Ovary (tissue), 9 donors: Measurements from ENCODE around the gene RAB3A. TPM values are rescaled to one million over a fixed set of nuclear protein-coding genes. Genes with fewer than 3 reads are reported as not detected.

Experiments
- DNase-seq, 5 donors: peaks; one replicate each; pipeline ENCODE4 v3.0.0-alpha.2; 2019 to 2020
- H3K27ac ChIP-seq, 2 donors: fragments of 200-600 bp; one replicate each; pipeline versions ENCODE4 v1.5.1 to v1.8.0; 2019 to 2022
- H3K27me3 ChIP-seq: fragments of 200-600 bp; one replicate; pipeline ENCODE4 v1.8.0; 2022
- H3K36me3 ChIP-seq: fragments of 200-600 bp; sonication (generic); one replicate; pipeline ENCODE4 v1.5.1; 2019
- H3K4me1 ChIP-seq: one replicate; pipeline ENCODE4 v1.8.1; 2013; ENCODE audit warnings: mild to moderate bottlenecking, moderate library complexity; ENCODE audit not compliant: insufficient read depth
- H3K4me3 ChIP-seq: fragments of 200-600 bp; sonication (generic); one replicate; pipeline ENCODE4 v1.5.1; 2017
- H3K9me3 ChIP-seq, 2 donors: fragments of 200-600 bp in 1 of 2; sonication (generic) in 1 of 2; one replicate each; pipeline versions ENCODE4 v1.5.1 to v1.8.1; 2013 to 2019; ENCODE audit warnings: mild to moderate bottlenecking in 1 of 2, moderate library complexity in 1 of 2
- EP300 ChIP-seq: sonication (generic); formaldehyde crosslinking; IDR thresholded peaks from one replicate; pipeline ENCODE4 v1.6.1; 2017; ENCODE audit warnings: antibody characterized with exemption
- POLR2A ChIP-seq: fragments of 450-650 bp; IDR thresholded peaks from one replicate; pipeline ENCODE4 v1.6.1; 2017; ENCODE audit warnings: antibody characterized with exemption, mild to moderate bottlenecking, moderate library complexity
- WGBS, 3 donors: extraction: QIAGEN DNeasy Blood & Tissue Kit in 1 of 3; methylation state at CpG; one replicate each; pipeline versions ENCODE4 v1.1.5 to v1.1.7; 2013 to 2017; 5-methylcytosine and 5-hydroxymethylcytosine counted together
- intact Hi-C, 4 donors: fragments of 100-400 bp; cut with DNase I; formaldehyde crosslinking; loops; one replicate each; pipeline versions ENCODE4 v1.11.0 to v1.15.1; 2022 to 2023
- polyA plus RNA-seq, 2 donors: library from polyadenylated mRNA; stranded (reverse); fragments of 200-250 nt in 1 of 2; fragments of 350-450 nt in 1 of 2; fragmentation: Illumina TruSeq in 1 of 2; extraction: RNeasy Lipid Tissue Mini Kit (QIAGEN cat#74804) in 1 of 2; gene quantifications; one replicate each; pipeline ENCODE4 v1.2.3, GENCODE V29; 2013 to 2014
- total RNA-seq, 7 donors: library from RNA; depleted of rRNA in 2 of 7; stranded (reverse); fragments of >200 nt in 2 of 7; fragmentation: NEBNext Ultra II Directional in 3 of 7; extraction: Animal tissue kit (Norgen Biotek cat#: 25700) in 3 of 7; gene quantifications; one replicate each; pipeline versions ENCODE4 v1.1.0 to v1.2.4, GENCODE V29; 2016 to 2023
- TF ChIP-seq, protein P1 (sequence below), 3 donors: fragments of 450-650 bp in 2 of 3; fragments of 200-600 bp in 1 of 3; IDR thresholded peaks; one replicate each; pipeline versions ENCODE4 v1.5.1 to v1.8.0; 2016 to 2022; ENCODE audit warnings: antibody characterized with exemption in 3 of 3, mild to moderate bottlenecking in 1 of 3
- donor health status: DM: no; HTN: no; CAD: no; lungs with moderate emphysema.
- donor health status: DM: no; HTN: no; CAD: no.
- donor health status: Bipolar disorder and iron deficiency.
- donor health status: DM: yes; HTN: yes; CAD: no.
- donor health status: DM: no; HTN: no; CAD: no.
- donor health status: DM: yes; HTN: yes; CAD: no.

The RAB3A gene
- total and polyA plus RNA-seq, 9 donors = 1.9 to 32.9 (median 7.9) TPM

DNA sequence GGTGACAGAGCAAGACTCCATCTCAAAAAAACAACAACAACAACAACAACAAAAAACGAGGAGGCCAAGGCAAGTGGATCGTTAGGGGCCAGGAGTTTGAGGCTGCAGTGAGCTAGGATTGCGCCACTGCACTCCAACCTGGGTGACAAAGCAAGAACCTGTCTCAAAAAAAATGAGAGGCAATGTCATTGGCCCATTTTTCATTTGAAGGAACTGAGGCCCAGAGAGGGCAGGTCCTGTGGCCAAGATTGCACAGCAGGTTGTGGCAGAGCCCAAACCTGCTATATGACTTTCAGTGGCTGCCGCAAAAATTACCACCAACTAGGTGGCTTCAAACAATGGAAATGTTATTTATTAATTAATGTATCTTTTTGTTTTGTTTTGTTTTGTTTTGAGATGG is 45.4 kb downstream of the RAB3A start:
- peaks cover 23% of the 10 kb centered on the region for H3K4me1 ChIP-seq
- intact Hi-C loops = loop anchor here in 1 of 4 donors (10.0 kb wide), 1 partner anchor 66 kb away; the partner anchor contains the start of gene PDE4C
- no peaks in the 10 kb centered on the region for H3K27me3 ChIP-seq
- no peak overlapping the region for H3K27ac ChIP-seq
- TF ChIP-seq POLR2A = no peak
- TF ChIP-seq, protein P1, sequence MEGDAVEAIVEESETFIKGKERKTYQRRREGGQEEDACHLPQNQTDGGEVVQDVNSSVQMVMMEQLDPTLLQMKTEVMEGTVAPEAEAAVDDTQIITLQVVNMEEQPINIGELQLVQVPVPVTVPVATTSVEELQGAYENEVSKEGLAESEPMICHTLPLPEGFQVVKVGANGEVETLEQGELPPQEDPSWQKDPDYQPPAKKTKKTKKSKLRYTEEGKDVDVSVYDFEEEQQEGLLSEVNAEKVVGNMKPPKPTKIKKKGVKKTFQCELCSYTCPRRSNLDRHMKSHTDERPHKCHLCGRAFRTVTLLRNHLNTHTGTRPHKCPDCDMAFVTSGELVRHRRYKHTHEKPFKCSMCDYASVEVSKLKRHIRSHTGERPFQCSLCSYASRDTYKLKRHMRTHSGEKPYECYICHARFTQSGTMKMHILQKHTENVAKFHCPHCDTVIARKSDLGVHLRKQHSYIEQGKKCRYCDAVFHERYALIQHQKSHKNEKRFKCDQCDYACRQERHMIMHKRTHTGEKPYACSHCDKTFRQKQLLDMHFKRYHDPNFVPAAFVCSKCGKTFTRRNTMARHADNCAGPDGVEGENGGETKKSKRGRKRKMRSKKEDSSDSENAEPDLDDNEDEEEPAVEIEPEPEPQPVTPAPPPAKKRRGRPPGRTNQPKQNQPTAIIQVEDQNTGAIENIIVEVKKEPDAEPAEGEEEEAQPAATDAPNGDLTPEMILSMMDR (IDR thresholded peaks at IDR 0.05) = no peak
- no peak for TF ChIP-seq EP300
- no peaks in the 10 kb centered on the region for H3K9me3 ChIP-seq
- no peak overlapping the region for H3K4me3 ChIP-seq
- H3K36me3 ChIP-seq = no peaks in the 10 kb centered on the region
- 77 to 87% (median 78%) methylated on average over 4 of the region's 4 CpGs for WGBS, 3 donors
- DNase-seq = no peak

DNA sequence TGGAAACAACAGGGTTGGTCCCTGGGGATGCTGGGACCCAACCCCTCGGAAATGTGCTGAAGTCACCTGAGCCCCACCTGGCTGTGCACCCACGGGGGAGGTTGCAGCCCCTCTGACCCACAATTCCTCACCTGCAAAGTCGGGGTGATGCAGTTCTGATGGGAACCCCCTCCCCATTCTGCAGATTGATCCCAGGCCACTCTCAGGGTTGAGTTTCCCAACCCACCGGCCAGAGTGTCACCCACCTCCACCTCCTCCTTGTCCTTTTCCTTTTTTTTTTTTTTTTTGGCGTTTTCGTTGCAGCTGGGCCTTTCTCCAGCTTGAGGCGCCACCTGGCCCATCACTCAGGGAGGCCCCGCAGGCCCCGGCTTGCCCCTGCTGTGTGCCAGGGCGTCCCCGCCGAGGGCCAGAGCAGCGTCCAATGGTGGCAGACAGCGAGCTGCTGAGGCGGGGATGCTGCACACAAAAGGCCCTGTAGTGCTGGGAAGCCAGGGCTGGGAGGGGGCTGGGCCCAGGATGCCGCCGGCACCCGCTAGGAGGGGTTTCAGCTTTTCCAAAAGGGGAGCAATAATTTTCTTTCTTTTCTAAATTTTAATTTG is 46.3 kb downstream of the RAB3A start:
- Histone ChIP-seq H3K4me3 (no peak overlapping the region), H3K9me3 (no peaks in the 10 kb centered on the region), H3K4me1 (peaks cover 23% of the 10 kb centered on the region), H3K27ac (peak overlapping the region; percentile 4 to 53), H3K36me3 (no peaks in the 10 kb centered on the region), H3K27me3 (no peaks in the 10 kb centered on the region)
- TF ChIP-seq, protein P1 (IDR thresholded peaks at IDR 0.05) = no peak
- TF ChIP-seq EP300 (no peak), POLR2A (no peak)
- 22 to 43% (median 27%) methylated on average over 18 of the region's 18 CpGs for WGBS, 3 donors
- intact Hi-C loops = loop anchor here in 1 of 4 donors (10.0 kb wide), 1 partner anchor 67 kb away; the partner anchor contains the start of gene PDE4C
- peak in 3 of 5 donors; percentile 55 to 59 (median 58) for DNase-seq

DNA sequence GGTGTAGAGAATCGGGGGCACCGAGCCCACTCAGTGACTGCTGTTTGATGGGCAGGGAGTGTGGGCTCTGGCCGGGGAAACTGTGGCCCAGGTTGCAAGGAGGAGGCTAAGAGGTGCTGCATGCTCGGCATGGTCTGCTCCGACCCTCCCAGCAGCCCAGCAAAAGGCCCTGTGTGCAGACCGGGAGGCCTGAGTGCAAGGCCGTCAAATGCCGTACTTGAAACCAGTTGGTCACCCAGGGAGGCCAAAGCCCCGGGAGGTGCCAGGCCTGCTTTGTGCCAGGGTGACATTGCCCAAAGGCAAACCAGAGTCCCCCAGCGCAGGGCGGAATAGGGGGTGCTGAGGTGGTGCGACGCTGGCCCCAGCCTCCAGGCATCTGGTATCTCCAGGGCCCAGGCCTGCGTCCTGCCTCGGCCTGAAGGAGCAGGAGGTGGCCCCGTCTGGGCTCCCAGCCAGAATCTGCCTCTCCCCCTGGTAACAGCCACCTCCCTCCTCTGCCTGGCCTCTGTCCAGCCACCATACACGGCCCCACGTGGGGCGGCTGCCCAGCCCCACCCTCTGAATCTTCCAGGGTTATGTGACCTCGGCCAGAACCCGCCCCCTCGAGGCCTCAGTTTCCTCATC is 46.9 kb downstream of the RAB3A start:
- H3K4me1 ChIP-seq = peaks cover 23% of the 10 kb centered on the region
- no peaks in the 10 kb centered on the region for H3K27me3 ChIP-seq
- H3K4me3 ChIP-seq = no peak overlapping the region
- 18 to 24% (median 19%) methylated on average over 21 to 22 of the region's 22 CpGs for WGBS, 3 donors
- intact Hi-C loops = loop anchor here in 1 of 4 donors (10.0 kb wide), 1 partner anchor 68 kb away; the partner anchor contains the start of gene PDE4C
- no peaks in the 10 kb centered on the region for H3K9me3 ChIP-seq
- peak overlapping the region; percentile 4 to 53 for H3K27ac ChIP-seq
- DNase-seq = peak; percentile 91 to 98 (median 96)
- TF ChIP-seq, protein P1 (IDR thresholded peaks at IDR 0.05) = peak in 1 of 3 donors; percentile 12
- TF ChIP-seq EP300 = no peak
- no peaks in the 10 kb centered on the region for H3K36me3 ChIP-seq

DNA sequence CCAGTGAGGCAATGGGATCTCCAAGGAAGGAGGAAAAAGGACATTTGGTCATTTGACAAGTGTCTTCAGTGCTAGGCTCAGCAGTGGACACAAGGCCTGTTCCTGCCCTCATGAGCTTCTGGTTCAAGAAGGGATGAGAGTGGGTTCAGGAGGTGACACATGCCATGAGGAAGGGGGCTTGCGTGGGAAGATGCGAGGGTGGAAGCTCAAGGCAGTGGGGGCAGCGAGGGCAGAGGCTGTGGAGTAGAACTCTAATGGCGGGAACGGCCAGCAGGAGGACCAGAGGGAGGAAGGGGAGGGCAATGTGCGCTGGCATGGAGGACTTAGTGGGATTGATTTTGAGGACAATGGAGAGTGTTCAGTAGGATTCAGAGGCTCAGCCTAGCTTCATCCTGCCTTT is 47.6 kb downstream of the RAB3A start:
- intact Hi-C loops = loop anchor here in 1 of 4 donors (10.0 kb wide), 1 partner anchor 69 kb away; the partner anchor contains the start of gene PDE4C
- peaks cover 22% of the 10 kb centered on the region for H3K4me1 ChIP-seq
- DNase-seq = no peak

More for the DNA sequence above, 47.6 kb downstream of the RAB3A start:
- TF ChIP-seq EP300 (no peak), POLR2A (no peak)
- TF ChIP-seq, protein P1 (IDR thresholded peaks at IDR 0.05) = no peak
- Histone ChIP-seq H3K36me3 (no peaks in the 10 kb centered on the region), H3K27ac (peak overlapping the region; percentile 1 to 53), H3K9me3 (no peaks in the 10 kb centered on the region), H3K4me3 (no peak overlapping the region), H3K27me3 (no peaks in the 10 kb centered on the region)
- 92 to 93% (median 92%) methylated on average over 6 of the region's 6 CpGs for WGBS, 3 donors
